SU-DHL-6 (cell line): ENCODE data around the gene PGLYRP4.

Source experiments
- H2AFZ ChIP-seq: fragments of 200-600 bp; sonication (generic); 2 replicates; pipeline ENCODE4 v1.6.1; 2014; ENCODE audit warnings: low read depth, mild to moderate bottlenecking, moderate library complexity, mixed read lengths, antibody characterized with exemption, low read length; ENCODE audit not compliant: severe bottlenecking
- H3F3A ChIP-seq: fragments of 200-600 bp; shearing (Covaris generic); 2 replicates; pipeline ENCODE4 v1.6.0; 2016; ENCODE audit warnings: antibody characterized with exemption, mild to moderate bottlenecking; ENCODE audit not compliant: insufficient read depth
- H3K27ac ChIP-seq: fragments of 200-600 bp; sonication (generic); 2 replicates; pipeline ENCODE4 v1.5.1; 2016; ENCODE audit warnings: low read depth, mild to moderate bottlenecking, low read length, moderate library complexity, mixed read lengths
- H3K27me3 ChIP-seq: fragments of 200-600 bp; sonication (generic), shearing (Covaris generic); 2 replicates; pipeline ENCODE4 v1.6.0; 2014; ENCODE audit warnings: mild to moderate bottlenecking, low read length
- H3K36me3 ChIP-seq: fragments of 200-600 bp; sonication (generic); 2 replicates; pipeline ENCODE4 v1.6.1; 2014; ENCODE audit warnings: mild to moderate bottlenecking, low read length, mixed read lengths
- H3K4me2 ChIP-seq: fragments of 300-600, 200-600 bp; shearing (Covaris generic), sonication (generic); 2 replicates; pipeline ENCODE4 v1.6.0; 2014; ENCODE audit warnings: low read length, low read depth, mild to moderate bottlenecking; ENCODE audit not compliant: poor library complexity, severe bottlenecking
- H3K4me3 ChIP-seq: fragments of 200-600 bp; sonication (generic); 2 replicates; pipeline ENCODE4 v1.5.1; 2014; ENCODE audit warnings: antibody characterized with exemption, low read length, mild to moderate bottlenecking, mixed read lengths; ENCODE audit not compliant: insufficient read depth, poor library complexity, severe bottlenecking
- H3K79me2 ChIP-seq: fragments of 200-600 bp; sonication (generic); 2 replicates; pipeline ENCODE4 v1.6.1; 2014; ENCODE audit warnings: mild to moderate bottlenecking, low read length, moderate library complexity; ENCODE audit not compliant: insufficient read depth
- H3K9ac ChIP-seq: fragments of 200-600 bp; sonication (generic); 2 replicates; pipeline ENCODE4 v1.7.0; 2014; ENCODE audit warnings: mild to moderate bottlenecking, low read length
- H3K9me2 ChIP-seq: fragments of 200-600 bp; sonication (generic); replicated peaks from 2 replicates; pipeline ENCODE4 v1.6.1; 2014; ENCODE audit warnings: low read length; ENCODE audit not compliant: insufficient read depth
- H3K9me3 ChIP-seq: fragments of 200-600 bp; sonication (generic); 2 replicates; pipeline ENCODE4 v1.6.1; 2014; ENCODE audit warnings: low read length, mixed read lengths; ENCODE audit not compliant: insufficient read depth
- H4K20me1 ChIP-seq: fragments of 200-600 bp; sonication (generic); 2 replicates; pipeline ENCODE4 v1.6.1; 2014; ENCODE audit warnings: low read depth, mild to moderate bottlenecking, antibody characterized with exemption, low read length, moderate library complexity, mixed read lengths
- CTCF ChIP-seq: fragments of 200-600 bp; sonication (generic); IDR thresholded peaks from one replicate; pipeline ENCODE4 v1.5.1; 2017; ENCODE audit warnings: antibody characterized with exemption, mild to moderate bottlenecking, low read length, moderate library complexity; ENCODE audit not compliant: insufficient read depth, poor library complexity, severe bottlenecking
- EZH2phosphoT487 ChIP-seq: fragments of 200-600 bp; sonication (generic), shearing (Covaris generic); conservative IDR thresholded peaks from 2 replicates; pipeline ENCODE4 v1.6.1; 2018; ENCODE audit warnings: mild to moderate bottlenecking, antibody characterized with exemption, low read length, moderate library complexity, mixed read lengths

Gene PGLYRP4

GRCh38 chr1:153362187-153362775, 13.6 kb upstream of the PGLYRP4 start:
- Histone ChIP-seq H3F3A (no peaks in the 10 kb centered on the region), H4K20me1 (no peaks in the 10 kb centered on the region)
- TF ChIP-seq CTCF = no peak
- no peak for TF ChIP-seq EZH2phosphoT487

GRCh38 chr1:153361480-153362109, 13.0 kb upstream of the PGLYRP4 start:
- H3K27ac ChIP-seq = no peak overlapping the region
- TF ChIP-seq CTCF = no peak
- no peak for TF ChIP-seq EZH2phosphoT487
- no peaks in the 10 kb centered on the region for H3K36me3 ChIP-seq
- H3K4me3 ChIP-seq = no peak overlapping the region
- H3K27me3 ChIP-seq = no peaks in the 10 kb centered on the region
- H2AFZ ChIP-seq = no peak overlapping the region
- no peak overlapping the region for H3K4me2 ChIP-seq
- H3K9ac ChIP-seq = no peak overlapping the region
- no peaks in the 10 kb centered on the region for H3K9me2 ChIP-seq
- no peaks in the 10 kb centered on the region for H3F3A ChIP-seq
- no peaks in the 10 kb centered on the region for H3K79me2 ChIP-seq
- H3K9me3 ChIP-seq = no peaks in the 10 kb centered on the region
- no peaks in the 10 kb centered on the region for H4K20me1 ChIP-seq

More at GRCh38 chr1:153362187-153362775, 13.6 kb upstream of the PGLYRP4 start:
- no peaks in the 10 kb centered on the region for H3K27me3 ChIP-seq
- H2AFZ ChIP-seq = no peak overlapping the region
- H3K27ac ChIP-seq = no peak overlapping the region
- no peak overlapping the region for H3K4me3 ChIP-seq
- H3K36me3 ChIP-seq = no peaks in the 10 kb centered on the region
- no peaks in the 10 kb centered on the region for H3K9me3 ChIP-seq
- no peak overlapping the region for H3K9ac ChIP-seq
- no peaks in the 10 kb centered on the region for H3K79me2 ChIP-seq
- no peak overlapping the region for H3K4me2 ChIP-seq
- no peaks in the 10 kb centered on the region for H3K9me2 ChIP-seq

GRCh38 chr1:153360592-153361479, 12.2 kb upstream of the PGLYRP4 start:
- Histone ChIP-seq H3K4me3 (no peak overlapping the region), H3K9me2 (no peaks in the 10 kb centered on the region), H3K36me3 (no peaks in the 10 kb centered on the region), H3K27ac (no peak overlapping the region), H3K9ac (no peak overlapping the region), H3K79me2 (no peaks in the 10 kb centered on the region), H2AFZ (no peak overlapping the region), H3K4me2 (no peak overlapping the region), H3K27me3 (no peaks in the 10 kb centered on the region), H3F3A (no peaks in the 10 kb centered on the region), H3K9me3 (no peaks in the 10 kb centered on the region), H4K20me1 (no peaks in the 10 kb centered on the region)
- TF ChIP-seq CTCF = no peak
- TF ChIP-seq EZH2phosphoT487 = no peak
